GM21515 (cell line): ENCODE results near the gene MRPL21.
"Not testable (repeated sequence)": the region's sequence is repeated elsewhere in the genome, so short reads cannot be mapped to it uniquely, and the experiment has no call there.

Source experiments
- ATAC-seq: cut with Tn5 transposase; IDR thresholded peaks from one replicate; pipeline ENCODE4 v1.9.1; 2021; ENCODE audit not compliant: unreplicated experiment

The MRPL21 gene

GRCh38 chr11:68911731-68912130 lies 8.1 kb upstream of the MRPL21 start:
- ATAC-seq = no peak

- no peak for ATAC-seq
Observed at GRCh38 chr11:68910965-68911364, 7.3 kb upstream of the MRPL21 start.

GRCh38 chr11:68908273-68908672 lies 4.6 kb upstream of the MRPL21 start:
- no peak for ATAC-seq

GRCh38 chr11:68905421-68906360 lies 2.1 kb upstream of the MRPL21 start:
- ATAC-seq = no peak

GRCh38 chr11:68904248-68904847 lies 716 bp upstream of the MRPL21 start:
- ATAC-seq = peak; percentile 15

- ATAC-seq = no peak
Observed at GRCh38 chr11:68900835-68901381, 2.7 kb downstream of the MRPL21 start.

DNA sequence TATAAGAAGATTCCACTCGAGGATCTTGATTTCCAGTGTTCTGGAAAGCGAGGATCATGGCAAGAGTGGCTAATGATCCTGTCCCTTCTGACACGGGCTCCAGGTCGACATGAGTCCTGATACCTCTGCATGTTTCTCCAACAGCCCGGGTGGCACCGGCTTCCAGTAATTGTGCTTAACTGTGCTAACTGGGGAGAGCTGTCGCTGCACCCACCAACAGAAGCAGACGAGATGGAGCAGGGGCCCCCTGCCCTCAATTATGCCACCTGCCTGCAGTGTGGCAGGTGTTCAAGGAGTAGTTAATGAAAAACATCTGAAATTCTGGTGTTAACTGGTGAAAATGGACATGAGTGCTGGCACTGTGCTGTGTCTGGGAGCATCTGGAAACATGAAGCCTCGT lies 6.2 kb downstream of the MRPL21 start:
- ATAC-seq = no peak

DNA sequence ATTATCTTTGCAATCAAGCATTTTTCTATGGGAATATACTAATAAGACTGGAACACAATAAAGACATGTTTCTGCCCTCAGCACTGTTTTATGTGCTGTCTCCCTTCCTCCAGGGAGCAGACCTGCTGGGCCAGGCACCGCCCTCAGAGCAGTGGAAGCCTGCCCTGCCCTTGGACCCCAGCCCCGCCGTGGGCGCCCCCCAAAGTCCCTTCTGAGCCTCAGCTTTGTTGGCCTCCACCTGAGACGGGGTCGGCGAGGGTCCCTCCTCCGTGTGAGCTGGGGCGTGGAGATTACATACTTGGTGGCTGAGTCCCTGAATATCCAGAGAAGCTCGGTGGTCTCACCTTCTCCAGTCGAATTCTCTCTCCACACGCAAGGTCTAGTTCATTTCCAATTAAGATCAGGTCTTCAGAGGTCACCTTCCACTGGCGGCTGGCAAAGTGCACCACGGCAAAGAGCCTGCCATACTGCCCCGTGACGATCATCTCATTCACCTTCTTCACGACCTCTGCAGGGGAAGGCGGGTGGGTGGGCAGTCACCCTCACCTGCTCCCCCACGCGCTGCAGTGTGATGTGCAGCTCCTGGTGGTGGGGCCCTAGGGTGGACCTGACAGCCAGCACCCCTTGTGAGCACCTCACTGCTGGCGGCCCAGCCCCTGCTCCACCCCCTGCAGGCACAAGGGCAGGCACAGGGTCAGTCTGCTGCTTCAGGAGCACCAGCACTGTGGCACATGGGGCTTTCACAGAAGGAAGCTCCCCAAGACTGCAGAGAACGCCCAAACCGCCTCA lies 7.3 kb downstream of the MRPL21 start:
- no peak for ATAC-seq

- ATAC-seq = no peak
Observed at GRCh38 chr11:68893282-68893681, 10.3 kb downstream of the MRPL21 start.

GRCh38 chr11:68892576-68892975 lies 11.1 kb downstream of the MRPL21 start:
- ATAC-seq = no peak

DNA sequence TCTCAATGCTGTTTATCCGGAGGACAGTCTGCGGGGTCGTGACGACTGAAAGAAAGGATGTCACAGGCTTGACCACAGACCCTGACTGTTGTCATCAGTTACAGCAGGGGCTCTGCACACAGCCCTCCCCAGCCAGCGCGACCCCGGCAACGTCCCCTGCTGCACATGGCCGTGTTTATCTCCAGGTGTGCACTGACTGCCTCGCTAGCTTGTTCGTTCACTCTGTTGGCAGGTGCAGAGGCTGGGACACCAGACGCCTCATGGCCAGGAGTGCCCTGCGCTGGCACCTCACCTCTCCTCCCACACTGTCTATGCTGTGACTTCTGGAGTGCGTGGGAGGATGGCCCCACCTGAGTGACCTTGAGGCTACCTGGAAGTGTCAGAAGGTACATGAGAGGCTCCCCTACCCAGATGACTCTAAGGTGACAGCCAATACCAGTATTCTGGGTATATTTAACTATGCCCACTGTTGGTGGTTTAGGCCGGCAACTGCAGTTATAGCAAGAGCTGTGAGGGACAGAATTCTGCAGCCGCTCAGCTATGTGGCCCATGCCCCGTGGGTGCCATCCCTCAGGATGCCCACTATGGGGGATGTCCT lies 12.2 kb downstream of the MRPL21 start:
- ATAC-seq = no peak

GRCh38 chr11:68890490-68891231 lies 13.0 kb downstream of the MRPL21 start:
- ATAC-seq = no peak

DNA sequence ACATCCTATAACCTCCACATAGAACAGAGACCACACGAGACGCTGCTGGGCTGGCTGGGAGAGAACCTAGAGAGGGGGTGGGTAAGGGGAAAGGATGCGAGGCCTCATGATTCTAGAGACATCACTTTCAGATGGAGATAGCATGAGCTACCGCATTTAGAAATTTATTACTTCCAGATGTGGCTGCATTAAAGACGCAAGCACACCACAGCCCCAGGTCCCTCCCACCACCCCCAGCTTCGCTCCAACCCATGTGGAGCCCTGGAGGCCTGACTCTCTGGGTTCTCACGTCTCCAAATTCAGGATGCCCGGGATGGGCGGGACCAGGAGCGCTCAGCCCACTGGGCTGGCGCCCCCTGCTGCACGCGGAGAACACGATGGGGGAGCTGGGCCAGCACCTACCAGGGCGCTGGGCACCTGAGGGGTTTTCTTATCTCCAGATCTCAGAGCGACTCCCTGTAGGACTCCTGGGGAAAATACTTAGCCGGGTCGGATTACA lies 13.6 kb downstream of the MRPL21 start:
- ATAC-seq = no peak

DNA sequence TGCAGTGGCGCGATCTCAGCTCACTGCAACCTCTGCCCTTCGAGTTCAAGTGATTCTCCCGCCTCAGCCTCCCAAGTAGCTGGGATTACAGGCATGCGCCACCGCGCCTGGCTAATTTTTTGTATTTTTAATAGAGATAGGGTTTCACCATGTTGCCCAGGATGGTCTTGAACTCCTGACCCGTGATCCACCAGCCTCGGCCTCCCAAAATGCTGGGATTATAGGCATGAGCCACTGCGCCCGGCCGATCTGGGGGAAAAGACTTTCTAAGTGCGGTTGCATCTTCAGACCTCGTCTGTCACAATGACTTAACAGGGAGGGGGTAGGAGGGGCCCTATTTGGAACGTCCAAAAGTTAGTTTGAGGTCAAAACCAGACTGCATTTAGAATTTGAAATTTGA lies 18.8 kb downstream of the MRPL21 start:
- ATAC-seq = not testable (repeated sequence)

DNA sequence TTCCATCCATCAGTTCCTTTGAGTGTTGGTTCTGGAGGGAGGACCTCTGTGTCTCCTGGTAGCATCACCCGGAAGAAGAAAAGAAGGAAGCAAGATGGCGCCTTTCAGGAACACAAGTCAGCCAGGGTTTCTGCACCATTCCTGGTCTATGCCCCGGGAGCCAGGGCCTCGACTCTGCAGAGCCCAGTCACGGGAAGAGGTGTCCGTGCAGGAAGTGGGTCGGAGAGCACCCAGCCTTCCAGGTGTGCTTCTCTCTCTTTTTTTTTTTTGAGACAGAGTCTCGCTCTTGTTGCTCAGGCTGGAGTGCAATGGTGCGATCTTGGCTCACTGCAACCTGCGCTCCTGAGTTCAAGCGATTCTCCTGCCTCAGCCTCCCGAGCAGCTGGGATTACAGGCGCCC lies 21.2 kb downstream of the MRPL21 start:
- ATAC-seq = no peak

DNA sequence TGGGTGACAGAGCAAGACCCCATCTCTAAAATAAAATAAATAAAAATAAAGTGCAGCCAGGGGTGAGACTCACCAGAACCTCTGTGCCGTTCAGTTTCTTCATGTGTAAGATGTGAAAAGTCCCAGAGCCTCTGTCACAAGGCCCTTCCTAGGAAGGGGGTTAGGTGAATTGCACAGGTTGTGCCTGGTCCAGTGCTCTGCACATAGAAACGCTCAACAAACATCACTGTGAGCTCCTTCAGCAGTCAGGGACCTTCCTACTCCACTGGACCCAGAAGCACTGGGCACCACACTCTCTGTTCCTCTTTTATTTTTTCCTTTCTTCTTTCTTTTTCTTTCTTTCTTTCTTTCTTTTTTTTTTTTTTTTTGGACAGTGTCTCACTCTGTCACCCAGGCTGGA lies 22.3 kb downstream of the MRPL21 start:
- ATAC-seq = no peak

GRCh38 chr11:68880851-68881250 lies 22.8 kb downstream of the MRPL21 start:
- no peak for ATAC-seq

- ATAC-seq = no peak
Observed at GRCh38 chr11:68878022-68878421, 25.6 kb downstream of the MRPL21 start.

DNA sequence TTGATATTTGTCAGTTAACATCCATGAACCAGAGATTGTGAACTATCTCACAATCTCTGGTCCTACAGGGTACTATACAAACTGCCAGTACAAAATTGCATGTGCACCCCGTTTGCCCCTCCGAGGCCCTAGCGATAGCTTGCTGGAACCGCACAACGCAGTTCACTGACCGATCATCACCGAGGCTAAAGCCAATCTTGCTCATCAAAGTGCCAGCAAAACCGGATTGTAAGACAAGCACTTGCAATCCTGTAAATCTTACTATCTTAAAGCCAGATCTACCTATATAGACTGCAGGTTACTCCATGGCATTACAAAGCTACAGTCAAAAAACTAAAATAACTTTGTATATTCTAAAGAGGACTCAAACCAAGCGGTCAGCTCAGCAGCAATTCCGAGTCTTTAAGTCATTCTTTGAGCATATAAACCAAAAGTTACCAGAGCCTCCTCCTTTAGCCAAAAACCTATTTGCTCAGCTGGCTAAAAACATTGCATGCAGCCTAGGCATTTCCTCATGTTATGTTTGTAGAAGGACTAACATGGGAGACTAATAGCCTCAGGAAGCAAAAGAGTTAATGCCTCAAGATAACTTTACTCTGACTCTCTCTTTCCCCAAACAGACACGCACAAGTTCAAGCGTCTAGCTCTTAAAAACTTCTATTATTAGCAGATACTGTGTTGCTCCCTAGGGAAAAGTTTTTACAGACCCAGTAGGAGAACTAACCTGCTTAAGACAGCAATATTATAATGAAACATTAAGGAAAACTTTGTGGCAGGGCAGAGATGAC lies 31.2 kb downstream of the MRPL21 start:
- ATAC-seq = no peak
